WTC11 (cell line): ENCODE data around the gene TMEM114. TPM values are rescaled to one million over a fixed set of nuclear protein-coding genes. Genes with fewer than 3 reads are reported as not detected.

Experiments used
- ATAC-seq: fragments of 200-7000 bp; cut with Tn5 transposase; 2 replicates; pipeline ENCODE4 v1.10.0; 2021; ENCODE audit warnings: mild to moderate bottlenecking, moderate library complexity
- CTCF ChIA-PET: fragments of 300-600 bp; sonication (Branson Sonifier 250); formaldehyde crosslinking; loops from one replicate; lab custom pipeline; 2021; ENCODE audit warnings: antibody characterized with exemption; lab: Charles Lee
- POLR2A ChIA-PET: fragments of 350-600 bp; sonication (Branson Sonifier 250); formaldehyde crosslinking; loops from one replicate; lab custom pipeline; 2021; ENCODE audit warnings: antibody characterized with exemption; lab: Charles Lee
- DNase-seq: peaks from one replicate; pipeline ENCODE4 v3.0.0; 2021; ENCODE audit warnings: low spot score
- H3K27ac Mint-ChIP-seq: 2 replicates; pipeline ENCODE4 v1.8.0; 2021; ENCODE audit warnings: mixed read lengths
- H3K27me3 Mint-ChIP-seq: 2 replicates; pipeline ENCODE4 v1.8.0; 2021; ENCODE audit warnings: low read depth, mild to moderate bottlenecking, moderate library complexity, mixed read lengths
- H3K36me3 Mint-ChIP-seq: 2 replicates; pipeline ENCODE4 v1.8.0; 2021; ENCODE audit warnings: mixed read lengths
- H3K4me1 Mint-ChIP-seq: 2 replicates; pipeline ENCODE4 v1.8.0; 2022; ENCODE audit warnings: mixed read lengths
- H3K4me3 Mint-ChIP-seq: 2 replicates; pipeline ENCODE4 v1.8.0; 2021; ENCODE audit warnings: mild to moderate bottlenecking, moderate library complexity, mixed read lengths
- H3K9me3 Mint-ChIP-seq: 2 replicates; pipeline ENCODE4 v1.8.0; 2021; ENCODE audit warnings: mixed read lengths
- AR ChIP-seq: fragments of 250-450 bp; sonication (Bioruptor Pico); IDR thresholded peaks from 2 replicates; pipeline ENCODE4 v1.9.0; 2021; ENCODE audit warnings: mild to moderate bottlenecking
- ETV6 ChIP-seq: sonication (generic); formaldehyde crosslinking; IDR thresholded peaks from 2 replicates; pipeline ENCODE4 v1.8.1; 2022; ENCODE audit warnings: mild to moderate bottlenecking, missing genetic modification reagents
- FOXJ3 ChIP-seq: sonication (generic); formaldehyde crosslinking; IDR thresholded peaks from 2 replicates; pipeline ENCODE4 v1.9.0; 2021; ENCODE audit warnings: missing genetic modification reagents, mild to moderate bottlenecking, borderline replicate concordance
- FOXP1 ChIP-seq: sonication (generic); formaldehyde crosslinking; IDR thresholded peaks from 2 replicates; pipeline ENCODE4 v1.8.0; 2022; ENCODE audit warnings: missing genetic modification reagents, mild to moderate bottlenecking, moderate library complexity, borderline replicate concordance
- KAT7 ChIP-seq: sonication (generic); formaldehyde crosslinking; IDR thresholded peaks from 2 replicates; pipeline ENCODE4 v1.8.1; 2023; ENCODE audit warnings: missing genetic modification reagents, mild to moderate bottlenecking, borderline replicate concordance
- MXD4 ChIP-seq: fragments of 250-450 bp; sonication (Bioruptor Pico); IDR thresholded peaks from 2 replicates; pipeline ENCODE4 v1.8.0; 2021; ENCODE audit warnings: mild to moderate bottlenecking, moderate library complexity, borderline replicate concordance
- NFE2L1 ChIP-seq: sonication (generic); formaldehyde crosslinking; IDR thresholded peaks from 2 replicates; pipeline ENCODE4 v1.8.1; 2023; ENCODE audit warnings: missing genetic modification reagents
- NR2C2 ChIP-seq: sonication (generic); formaldehyde crosslinking; IDR thresholded peaks from 2 replicates; pipeline ENCODE4 v1.8.0; 2022; ENCODE audit warnings: mild to moderate bottlenecking, missing genetic modification reagents
- ZNF138 ChIP-seq: sonication (generic); formaldehyde crosslinking; conservative IDR thresholded peaks from 2 replicates; pipeline ENCODE4 v1.8.1; 2022; ENCODE audit warnings: mild to moderate bottlenecking, moderate library complexity, missing genetic modification reagents
- ZNF263 ChIP-seq: sonication (generic); formaldehyde crosslinking; IDR thresholded peaks from 2 replicates; pipeline ENCODE4 v1.8.1; 2022; ENCODE audit warnings: low read depth, mild to moderate bottlenecking, moderate library complexity, missing genetic modification reagents
- total RNA-seq: library from RNA; stranded (reverse); gene quantifications from 3 replicates; pipeline ENCODE4 v1.2.3, GENCODE V29; 2021
- TF ChIP-seq, protein P1 (sequence below): sonication (generic); formaldehyde crosslinking; IDR thresholded peaks from 2 replicates; pipeline ENCODE4 v1.8.1; 2023; ENCODE audit warnings: mild to moderate bottlenecking, missing genetic modification reagents, moderate library complexity
- TF ChIP-seq, protein P2 (sequence below): sonication (generic); formaldehyde crosslinking; IDR thresholded peaks from 2 replicates; pipeline ENCODE4 v1.8.1; 2023; ENCODE audit warnings: mild to moderate bottlenecking, missing genetic modification reagents, moderate library complexity

TMEM114 gene
- total RNA-seq, 1 experiment from 2014 or later = 0.37 TPM

DNA sequence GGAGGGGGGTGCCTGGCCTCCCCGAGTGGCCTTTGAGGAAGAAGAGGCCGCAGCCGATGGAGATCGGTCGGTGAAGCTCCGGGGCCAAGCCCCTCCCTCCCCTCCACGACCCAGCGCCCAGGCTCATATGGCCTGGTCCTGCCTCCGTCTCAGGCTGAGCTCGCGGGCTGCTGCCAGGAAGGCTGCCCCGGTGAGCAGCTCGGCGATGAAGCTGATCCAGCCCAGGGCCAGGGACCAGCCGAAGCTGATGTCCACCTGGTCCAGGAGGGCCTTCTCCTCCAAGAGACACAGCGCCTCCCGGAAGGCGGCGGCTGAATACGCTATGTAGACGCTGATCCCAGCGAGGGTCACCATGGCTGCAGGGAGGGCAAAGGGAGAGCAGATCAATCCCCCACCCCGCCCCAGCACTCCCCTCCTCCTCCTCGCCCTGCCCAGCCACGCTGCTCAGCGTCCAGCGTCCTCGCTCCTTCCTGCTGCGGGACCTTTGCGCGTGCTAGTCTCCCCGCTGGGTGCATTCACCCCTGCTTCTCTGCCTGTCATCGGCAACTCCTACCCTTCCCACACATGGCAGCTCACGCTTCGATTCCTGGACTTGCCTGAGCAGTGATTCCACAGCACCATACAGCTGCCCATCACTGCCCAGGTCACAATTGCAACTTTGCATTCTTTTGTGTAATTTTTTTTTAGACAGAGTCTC, 20.5 kb downstream of the TMEM114 start:
- ChIA-PET CTCF (interaction anchor here (0.7 to 8.6 kb wide), 13 partner anchors 14 to 315 kb away, joined by 3 to 132 read pairs (median 5); partner anchors contain the start of gene TMEM114), POLR2A (no interaction called here)
- no peak overlapping the region; the same call in 1 of the 2 replicates for H3K27ac Mint-ChIP-seq
- peak overlapping the region; percentile 26; the same call in 1 of the 2 replicates for H3K4me3 Mint-ChIP-seq
- TF ChIP-seq AR (no peak), NFE2L1 (CRISPR knock-in tag) (no peak), FOXJ3 (CRISPR knock-in tag) (no peak), ZNF138 (no peak)
- TF ChIP-seq, protein P1, sequence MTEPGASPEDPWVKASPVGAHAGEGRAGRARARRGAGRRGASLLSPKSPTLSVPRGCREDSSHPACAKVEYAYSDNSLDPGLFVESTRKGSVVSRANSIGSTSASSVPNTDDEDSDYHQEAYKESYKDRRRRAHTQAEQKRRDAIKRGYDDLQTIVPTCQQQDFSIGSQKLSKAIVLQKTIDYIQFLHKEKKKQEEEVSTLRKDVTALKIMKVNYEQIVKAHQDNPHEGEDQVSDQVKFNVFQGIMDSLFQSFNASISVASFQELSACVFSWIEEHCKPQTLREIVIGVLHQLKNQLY (CRISPR knock-in tag) = no peak
- DNase-seq = peak; percentile 27
- peaks cover 4% of the 10 kb centered on the region for H3K9me3 Mint-ChIP-seq
- H3K27me3 Mint-ChIP-seq = 0 out of 2 replicates have a peak, but pooled peaks cover 2% of the 10 kb centered on the region
- no peaks in the 10 kb centered on the region for H3K36me3 Mint-ChIP-seq
- peaks cover 23% of the 10 kb centered on the region for H3K4me1 Mint-ChIP-seq
- ATAC-seq = peak; percentile 7

GRCh38 chr16:8568231-8568617, 22.1 kb downstream of the TMEM114 start:
- no peak for TF ChIP-seq ETV6 (CRISPR knock-in tag)
- no peak for TF ChIP-seq FOXP1
- TF ChIP-seq NR2C2 (CRISPR knock-in tag) = no peak
- TF ChIP-seq, protein P2, sequence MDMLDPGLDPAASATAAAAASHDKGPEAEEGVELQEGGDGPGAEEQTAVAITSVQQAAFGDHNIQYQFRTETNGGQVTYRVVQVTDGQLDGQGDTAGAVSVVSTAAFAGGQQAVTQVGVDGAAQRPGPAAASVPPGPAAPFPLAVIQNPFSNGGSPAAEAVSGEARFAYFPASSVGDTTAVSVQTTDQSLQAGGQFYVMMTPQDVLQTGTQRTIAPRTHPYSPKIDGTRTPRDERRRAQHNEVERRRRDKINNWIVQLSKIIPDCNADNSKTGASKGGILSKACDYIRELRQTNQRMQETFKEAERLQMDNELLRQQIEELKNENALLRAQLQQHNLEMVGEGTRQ (CRISPR knock-in tag) = no peak
- TF ChIP-seq, protein P1 (CRISPR knock-in tag) = no peak
- TF ChIP-seq KAT7 = no peak
- no peak for TF ChIP-seq AR
- no peak for TF ChIP-seq ZNF263 (CRISPR knock-in tag)
- TF ChIP-seq MXD4 (CRISPR knock-in tag) = no peak
- ATAC-seq (no peak), DNase-seq (no peak)
- H3K27me3 Mint-ChIP-seq = 0 out of 2 replicates have a peak, but pooled peaks cover 2% of the 10 kb centered on the region
- no peak overlapping the region for H3K27ac Mint-ChIP-seq
- no peaks in the 10 kb centered on the region for H3K36me3 Mint-ChIP-seq
- ChIA-PET CTCF (interaction anchor here (8.6 kb wide), 1 partner anchor 68 kb away, joined by 132 read pairs; no protein-coding TSS in a partner anchor), POLR2A (no interaction called here)
- peaks cover 23% of the 10 kb centered on the region for H3K4me1 Mint-ChIP-seq
- peaks cover 3% of the 10 kb centered on the region for H3K9me3 Mint-ChIP-seq
- H3K4me3 Mint-ChIP-seq = no peak overlapping the region
